Breast epithelium (tissue), 4 donors: ENCODE results near the gene CACNA2D1. TPM values are rescaled to one million over a fixed set of nuclear protein-coding genes. Genes with fewer than 3 reads are reported as not detected.

ENCODE experiments used
- DNase-seq, 2 donors: peaks; one replicate each; pipeline ENCODE4 v3.0.0-alpha.2; 2019; ENCODE audit warnings: low spot score in 2 of 2
- H3K27ac ChIP-seq, 2 donors: fragments of 200-600 bp; sonication (generic) in 1 of 2; one replicate each; pipeline ENCODE4 v1.5.1; 2016 to 2019; ENCODE audit warnings: mild to moderate bottlenecking in 1 of 2
- H3K27me3 ChIP-seq, 2 donors: fragments of 200-600 bp; sonication (generic) in 1 of 2; one replicate each; pipeline versions ENCODE4 v1.5.1 to v1.6.0; 2017 to 2019; ENCODE audit warnings: control low read depth in 1 of 2, mild to moderate bottlenecking in 1 of 2
- H3K36me3 ChIP-seq: fragments of 200-600 bp; one replicate; pipeline ENCODE4 v1.5.1; 2019
- H3K4me1 ChIP-seq, 2 donors: fragments of 200-600 bp; sonication (generic); one replicate each; pipeline ENCODE4 v1.5.1; 2016 to 2019; ENCODE audit warnings: control low read depth in 1 of 2
- H3K4me3 ChIP-seq, 3 donors: fragments of 200-600 bp; sonication (generic); 1 replicate in 2 of 3; 2 replicates in 1 of 3; pipeline ENCODE4 v1.5.1; 2016 to 2019; ENCODE audit warnings: mild to moderate bottlenecking in 3 of 3, moderate library complexity in 2 of 3
- H3K9me3 ChIP-seq, 2 donors: fragments of 200-600 bp; sonication (generic) in 1 of 2; one replicate each; pipeline ENCODE4 v1.5.1; 2016 to 2019; ENCODE audit warnings: control low read depth in 1 of 2
- CTCF ChIP-seq, 3 donors: fragments of 450-650 bp; IDR thresholded peaks; one replicate each; pipeline ENCODE4 v1.5.1; 2016 to 2017; ENCODE audit warnings: antibody characterized with exemption in 3 of 3, mild to moderate bottlenecking in 3 of 3, moderate library complexity in 3 of 3
- POLR2A ChIP-seq: fragments of 450-650 bp; IDR thresholded peaks from one replicate; pipeline ENCODE4 v1.6.1; 2016; ENCODE audit warnings: antibody characterized with exemption, mild to moderate bottlenecking, moderate library complexity
- POLR2AphosphoS5 ChIP-seq, 3 donors: sonication (generic); formaldehyde crosslinking; IDR thresholded peaks; one replicate each; pipeline ENCODE4 v1.6.1; 2017; ENCODE audit warnings: antibody characterized with exemption in 3 of 3
- intact Hi-C: fragments of 100-400 bp; cut with DNase I; formaldehyde crosslinking; loops from one replicate; pipeline ENCODE4 v1.15.1; 2023; ENCODE audit warnings: low total_unique reads
- total RNA-seq, 3 donors: library from RNA; depleted of rRNA; stranded (reverse); fragments of >200 nt; gene quantifications; one replicate each; pipeline ENCODE4 v1.1.0, GENCODE V29; 2016

CACNA2D1 gene
- total RNA-seq, 3 donors from 2014 or later, result 10.2 to 79.4 (median 16.0) TPM

GRCh38 chr7:82305347-82306005, 138.1 kb downstream of the CACNA2D1 start:
- Histone ChIP-seq H3K36me3 (no peaks in the 10 kb centered on the region), H3K27me3 (no peaks in the 10 kb centered on the region), H3K9me3 (peaks cover 0 to 10% of the 10 kb centered on the region in 2 donors), H3K4me1 (no peaks in the 10 kb centered on the region), H3K4me3 (no peak overlapping the region), H3K27ac (no peak overlapping the region)
- intact Hi-C loops, result no loop called here
- no peak for DNase-seq
- no peak for TF ChIP-seq POLR2AphosphoS5 (IDR thresholded peaks at IDR 0.05)
- no peak for TF ChIP-seq POLR2A
- TF ChIP-seq CTCF (IDR thresholded peaks at IDR 0.05), result no peak

- no peak for DNase-seq
- peaks cover 0 to 5% of the 10 kb centered on the region in 2 donors for H3K9me3 ChIP-seq
- no peak overlapping the region for H3K4me3 ChIP-seq
- intact Hi-C loops, result no loop called here
- no peaks in the 10 kb centered on the region for H3K4me1 ChIP-seq
- no peaks in the 10 kb centered on the region for H3K36me3 ChIP-seq
- H3K27ac ChIP-seq, result no peak overlapping the region
- TF ChIP-seq CTCF (IDR thresholded peaks at IDR 0.05), result no peak
- no peak for TF ChIP-seq POLR2AphosphoS5 (IDR thresholded peaks at IDR 0.05)
- TF ChIP-seq POLR2A, result no peak
- H3K27me3 ChIP-seq, result no peaks in the 10 kb centered on the region
Measured at GRCh38 chr7:82294865-82295264, 148.7 kb downstream of the CACNA2D1 start.

GRCh38 chr7:82294382-82294784, 149.2 kb downstream of the CACNA2D1 start:
- H3K27ac ChIP-seq, result no peak overlapping the region
- H3K9me3 ChIP-seq, result peaks cover 0 to 5% of the 10 kb centered on the region in 2 donors
- no peaks in the 10 kb centered on the region for H3K27me3 ChIP-seq
- no peaks in the 10 kb centered on the region for H3K36me3 ChIP-seq
- no peak for DNase-seq
- H3K4me3 ChIP-seq, result no peak overlapping the region
- H3K4me1 ChIP-seq, result no peaks in the 10 kb centered on the region
- TF ChIP-seq POLR2A (no peak), POLR2AphosphoS5 (IDR thresholded peaks at IDR 0.05) (no peak), CTCF (IDR thresholded peaks at IDR 0.05) (no peak)
- intact Hi-C loops, result no loop called here

GRCh38 chr7:82293467-82293866, 150.1 kb downstream of the CACNA2D1 start:
- intact Hi-C loops, result no loop called here
- Histone ChIP-seq H3K27me3 (no peaks in the 10 kb centered on the region), H3K36me3 (no peaks in the 10 kb centered on the region), H3K27ac (no peak overlapping the region), H3K4me1 (no peaks in the 10 kb centered on the region), H3K4me3 (no peak overlapping the region), H3K9me3 (peaks cover 0 to 5% of the 10 kb centered on the region in 2 donors)
- TF ChIP-seq CTCF (IDR thresholded peaks at IDR 0.05) (no peak), POLR2A (no peak), POLR2AphosphoS5 (IDR thresholded peaks at IDR 0.05) (no peak)
- no peak for DNase-seq

- TF ChIP-seq POLR2A (no peak), POLR2AphosphoS5 (IDR thresholded peaks at IDR 0.05) (no peak), CTCF (IDR thresholded peaks at IDR 0.05) (no peak)
- Histone ChIP-seq H3K4me1 (no peaks in the 10 kb centered on the region), H3K36me3 (no peaks in the 10 kb centered on the region), H3K27ac (no peak overlapping the region), H3K4me3 (no peak overlapping the region), H3K27me3 (no peaks in the 10 kb centered on the region), H3K9me3 (peaks cover 0 to 5% of the 10 kb centered on the region in 2 donors)
- DNase-seq, result no peak
- intact Hi-C loops, result no loop called here
Measured at GRCh38 chr7:82291931-82292330, 151.6 kb downstream of the CACNA2D1 start.
